GM18907 (cell line): ENCODE data around the gene RASD1.
"Not testable (repeated sequence)": the region's sequence is repeated elsewhere in the genome, so short reads cannot be mapped to it uniquely, and the experiment has no call there.

Experiments
- ATAC-seq: cut with Tn5 transposase; IDR thresholded peaks from one replicate; pipeline ENCODE4 v1.9.1; 2021; ENCODE audit warnings: mild to moderate bottlenecking, moderate library complexity; ENCODE audit not compliant: unreplicated experiment

The RASD1 gene

DNA sequence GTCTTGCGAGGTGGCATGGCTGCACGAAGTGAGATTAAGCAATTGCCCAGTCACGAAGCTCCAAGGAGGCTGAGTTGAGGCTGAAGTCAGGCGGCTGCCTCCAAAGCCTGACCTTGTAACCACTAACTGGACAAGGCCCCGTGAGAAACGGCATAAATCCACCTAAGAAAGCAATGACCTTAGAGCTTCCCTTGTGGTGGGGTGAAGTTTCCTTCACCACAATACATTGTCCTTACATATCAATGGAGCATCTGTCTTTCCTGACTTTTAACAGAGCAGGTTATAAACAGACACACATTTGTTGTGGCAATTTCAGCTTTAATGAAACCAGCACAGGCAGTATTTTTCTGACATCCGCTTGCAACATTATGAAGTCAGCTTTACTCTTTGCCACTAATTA, 21.9 kb downstream of the RASD1 start:
- ATAC-seq = no peak

DNA sequence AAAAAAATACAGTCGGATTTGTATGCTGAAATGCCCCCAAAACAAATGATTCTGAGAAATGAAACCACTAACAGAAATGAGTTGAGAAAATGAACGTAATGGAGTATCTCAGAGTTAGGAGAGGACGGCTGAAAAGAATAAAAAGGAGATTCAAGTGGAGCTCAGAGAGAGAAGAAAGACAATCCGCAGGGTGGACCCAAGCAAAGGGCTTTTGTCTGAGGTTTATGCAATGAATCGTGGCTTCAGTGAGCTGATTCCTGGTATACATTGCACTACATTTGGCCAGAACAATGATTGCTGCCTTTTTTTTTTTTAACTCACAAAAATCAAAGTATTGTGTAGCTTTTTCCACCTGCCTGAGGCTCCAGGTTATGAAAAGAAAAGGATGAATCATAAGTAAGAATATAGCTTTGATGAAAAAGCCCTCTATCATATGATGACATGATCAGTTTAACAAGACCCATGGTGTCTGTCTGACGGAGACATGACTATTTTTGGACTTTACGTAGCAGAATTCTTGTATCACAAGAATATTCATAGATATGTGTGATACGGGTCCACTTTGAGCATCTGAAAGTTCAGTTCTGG, 23.8 kb downstream of the RASD1 start:
- ATAC-seq = no peak

DNA sequence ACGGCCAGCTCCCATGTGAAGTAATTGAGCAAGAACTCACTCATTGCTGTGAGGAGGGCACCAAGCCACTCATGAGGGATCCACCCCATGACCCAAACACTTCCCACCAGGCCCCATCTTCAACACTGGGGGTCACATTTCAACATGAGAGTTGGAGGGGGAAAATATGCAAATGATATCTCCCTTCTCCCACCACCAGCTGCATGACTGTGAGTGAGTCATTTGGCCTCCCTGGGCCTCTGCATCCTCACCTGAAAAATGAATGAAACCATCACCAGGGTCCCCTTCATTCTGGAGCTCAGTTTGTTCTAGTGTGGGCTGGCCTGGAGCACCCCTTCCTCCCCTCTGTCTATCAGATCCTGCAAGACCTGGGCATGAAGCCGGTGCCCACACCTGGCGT, 26.2 kb downstream of the RASD1 start:
- no peak for ATAC-seq

DNA sequence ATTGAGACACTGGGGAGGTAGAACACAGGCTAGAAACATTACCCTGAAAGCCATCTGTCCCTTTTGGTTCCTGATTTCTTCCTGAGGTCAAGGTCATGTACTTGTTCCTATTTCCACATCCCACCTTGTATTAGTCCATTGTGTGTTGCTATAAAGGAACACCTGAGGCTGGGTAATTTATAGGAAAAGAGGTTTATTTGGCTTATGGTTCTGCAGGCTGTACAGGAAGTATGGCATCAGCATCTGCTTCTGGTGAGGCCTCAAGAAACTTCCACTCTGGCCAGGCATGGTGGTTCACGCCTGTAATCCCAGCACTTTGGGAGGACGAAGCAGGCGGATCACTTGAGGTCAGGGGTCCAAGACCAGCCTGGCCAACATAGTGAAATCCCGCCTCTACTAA, 26.8 kb downstream of the RASD1 start:
- ATAC-seq = no peak

DNA sequence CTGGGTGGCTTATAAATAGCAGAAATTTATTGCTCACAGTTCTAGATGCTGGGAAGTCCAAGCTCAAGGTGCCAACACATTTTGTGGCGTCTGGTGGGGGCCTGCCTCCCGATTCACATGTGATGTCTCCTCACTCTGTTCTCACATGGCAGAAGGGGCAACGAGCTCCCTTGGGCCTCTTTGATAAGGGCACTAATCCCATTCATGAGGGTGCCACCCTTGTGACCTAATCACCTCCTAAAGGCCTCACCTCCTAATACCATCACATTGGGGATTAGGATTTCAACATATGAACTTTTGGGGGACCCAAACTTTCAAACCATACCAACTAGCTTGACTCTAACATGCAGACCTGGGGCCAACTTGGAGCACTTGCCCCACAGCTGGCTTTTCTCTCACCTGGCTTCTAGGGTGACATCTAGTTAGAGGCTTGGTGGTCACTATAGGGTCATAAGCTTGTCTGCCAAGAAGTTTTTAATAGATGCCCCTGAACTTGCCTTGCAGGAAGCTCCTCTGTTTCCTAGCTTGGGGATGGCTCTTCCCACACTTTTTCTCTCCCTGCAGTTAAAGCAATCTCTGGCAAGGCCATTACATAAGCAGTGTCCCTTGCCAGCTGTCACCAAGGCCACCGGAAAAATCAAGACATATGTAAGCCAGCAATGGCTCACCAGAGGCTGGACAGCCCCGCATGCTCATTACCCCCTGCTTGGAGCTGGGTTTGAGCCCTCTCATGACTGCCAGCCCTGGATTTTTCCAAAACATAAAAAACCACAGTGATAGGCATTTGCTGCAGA, 27.8 kb downstream of the RASD1 start:
- no peak for ATAC-seq

DNA sequence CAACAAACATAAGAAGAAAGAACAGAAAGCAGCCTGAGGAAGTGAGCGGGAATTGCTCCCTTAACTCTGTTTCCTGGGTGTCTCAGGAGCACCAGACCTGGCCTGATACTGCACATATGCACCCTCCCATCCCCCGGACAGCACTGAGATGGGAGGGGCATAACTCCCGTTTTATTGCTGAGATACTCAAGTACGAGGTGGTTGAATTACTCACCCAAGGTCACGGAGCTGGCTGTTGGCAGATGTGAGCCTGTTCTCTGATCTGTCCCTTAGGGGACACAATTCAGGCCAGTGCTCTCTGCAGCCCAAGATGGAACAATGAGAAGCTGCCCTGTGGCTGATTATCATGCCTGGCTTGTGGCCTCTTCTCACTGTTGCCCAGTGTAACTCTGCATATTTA, 28.5 kb downstream of the RASD1 start:
- no peak for ATAC-seq

- ATAC-seq = no peak
These were observed 29.2 kb downstream of the RASD1 start for GRCh38 chr17:17467016-17467415.

DNA sequence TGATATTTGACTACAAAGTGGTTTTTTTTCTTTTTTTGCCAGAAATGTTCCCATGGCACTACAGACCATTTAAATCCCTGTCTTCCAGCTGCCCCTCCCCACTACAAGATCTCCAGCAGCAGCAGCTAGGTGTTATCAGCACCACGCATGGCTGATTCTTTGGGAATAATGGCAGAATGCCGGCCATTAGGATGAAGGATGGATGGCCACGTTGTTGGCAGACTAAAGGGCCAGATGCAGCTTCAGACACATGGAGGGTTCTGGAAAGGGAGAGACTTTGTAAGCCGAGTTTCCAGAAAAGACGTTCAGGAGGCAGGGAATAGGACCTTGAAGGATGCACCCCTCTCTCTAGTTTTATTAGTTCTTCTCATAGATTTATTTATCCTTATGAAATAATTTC, 29.7 kb downstream of the RASD1 start:
- no peak for ATAC-seq

- not testable (repeated sequence) for ATAC-seq
These were observed 30.3 kb downstream of the RASD1 start for GRCh38 chr17:17465878-17466277.

DNA sequence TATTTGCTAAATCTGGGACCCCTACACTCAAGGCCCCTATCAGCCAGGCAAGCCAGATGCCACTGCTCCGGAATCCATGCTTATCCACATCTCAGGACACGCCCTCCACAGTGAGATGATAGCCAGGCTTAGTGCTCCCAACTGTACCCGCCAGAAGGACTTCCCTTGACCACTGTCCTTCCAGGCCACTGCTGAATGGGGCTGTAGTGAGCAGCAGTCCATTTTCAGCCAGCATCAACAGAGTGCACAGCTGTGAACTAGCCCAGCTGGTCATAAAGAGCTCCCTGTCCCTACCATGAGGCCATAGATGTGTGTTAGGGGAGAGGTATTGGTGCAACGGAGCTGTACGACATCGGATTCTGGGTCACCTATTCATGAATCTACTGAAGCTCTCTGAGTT, 32.4 kb downstream of the RASD1 start:
- no peak for ATAC-seq

GRCh38 chr17:17462048-17462824, 34.0 kb downstream of the RASD1 start:
- no peak for ATAC-seq

DNA sequence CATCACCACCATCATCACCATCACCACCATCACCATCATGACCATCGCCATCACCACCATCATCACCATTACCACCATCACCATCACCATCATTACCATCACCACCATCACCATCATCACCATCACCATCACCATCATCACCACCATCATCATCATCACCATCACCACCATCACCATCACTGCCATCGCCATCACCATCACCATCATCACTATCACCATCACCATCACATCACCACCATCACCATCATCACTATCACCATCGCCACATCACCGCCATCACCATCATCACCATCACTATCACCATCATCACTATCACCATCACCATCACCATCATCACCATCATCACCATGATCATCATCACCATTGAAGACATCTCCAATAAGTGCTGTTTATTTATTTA, 36.2 kb downstream of the RASD1 start:
- ATAC-seq = no peak

GRCh38 chr17:17457680-17458079, 38.5 kb downstream of the RASD1 start:
- no peak for ATAC-seq

DNA sequence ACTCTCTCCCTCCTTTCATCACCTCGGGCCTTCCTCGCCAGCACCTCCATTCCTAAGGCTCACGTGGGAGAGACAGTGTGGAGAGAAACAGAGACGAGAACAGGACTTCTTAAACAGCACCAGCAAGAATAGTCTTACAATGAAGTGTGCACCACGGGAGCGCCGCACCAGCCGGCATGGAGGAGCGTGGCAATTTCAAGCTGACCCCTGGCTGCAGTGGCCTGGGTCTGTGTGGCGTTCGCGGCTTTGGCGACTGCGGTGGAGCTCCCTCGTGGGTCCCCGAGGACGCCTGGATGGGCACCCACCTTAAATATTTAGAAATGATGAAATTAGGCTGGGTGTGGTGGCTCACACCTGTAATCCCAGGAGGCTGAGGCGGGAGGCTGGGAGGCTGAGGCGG, 39.9 kb downstream of the RASD1 start:
- ATAC-seq = no peak

- ATAC-seq = no peak
These were observed 41.0 kb downstream of the RASD1 start for GRCh38 chr17:17455173-17455572.

DNA sequence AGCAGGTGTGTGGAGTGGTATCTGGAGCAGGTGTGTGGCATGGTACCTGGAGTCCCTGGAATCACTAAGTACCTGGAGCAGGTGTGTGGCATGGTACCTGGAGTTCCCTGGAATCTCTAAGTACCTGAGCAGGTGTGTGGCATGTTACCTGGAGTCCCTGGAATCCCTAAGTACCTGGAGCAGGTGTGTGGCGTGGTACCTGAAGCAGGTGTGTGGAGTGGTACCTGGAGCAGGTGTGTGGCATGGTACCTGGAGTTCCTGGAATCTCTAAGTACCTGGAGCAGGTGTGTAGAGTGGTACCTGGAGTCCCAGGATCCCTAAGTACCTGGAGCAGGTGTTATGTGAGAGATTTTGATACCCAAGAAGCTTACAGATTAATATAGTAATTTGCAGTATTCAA, 41.5 kb downstream of the RASD1 start:
- not testable (repeated sequence) for ATAC-seq

DNA sequence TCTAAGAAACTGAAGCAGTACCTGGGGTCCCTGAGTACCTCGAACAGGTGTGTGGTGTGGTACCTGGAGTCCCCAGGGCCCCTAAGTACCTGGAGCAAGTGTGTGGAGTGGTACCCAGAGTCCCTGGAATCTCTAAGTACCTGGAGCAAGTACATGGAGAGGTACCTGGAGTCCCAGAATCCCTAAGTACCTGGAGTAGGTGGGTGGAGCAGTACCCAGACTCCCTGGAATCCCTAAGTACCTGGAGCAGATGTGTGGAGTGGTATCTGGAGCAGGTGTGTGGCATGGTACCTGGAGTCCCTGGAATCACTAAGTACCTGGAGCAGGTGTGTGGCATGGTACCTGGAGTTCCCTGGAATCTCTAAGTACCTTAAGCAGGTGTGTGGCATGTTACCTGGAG, 41.9 kb downstream of the RASD1 start:
- no peak for ATAC-seq

- ATAC-seq = no peak
These were observed 43.1 kb downstream of the RASD1 start for GRCh38 chr17:17453088-17453487.

GRCh38 chr17:17448723-17449122, 47.5 kb downstream of the RASD1 start:
- no peak for ATAC-seq

DNA sequence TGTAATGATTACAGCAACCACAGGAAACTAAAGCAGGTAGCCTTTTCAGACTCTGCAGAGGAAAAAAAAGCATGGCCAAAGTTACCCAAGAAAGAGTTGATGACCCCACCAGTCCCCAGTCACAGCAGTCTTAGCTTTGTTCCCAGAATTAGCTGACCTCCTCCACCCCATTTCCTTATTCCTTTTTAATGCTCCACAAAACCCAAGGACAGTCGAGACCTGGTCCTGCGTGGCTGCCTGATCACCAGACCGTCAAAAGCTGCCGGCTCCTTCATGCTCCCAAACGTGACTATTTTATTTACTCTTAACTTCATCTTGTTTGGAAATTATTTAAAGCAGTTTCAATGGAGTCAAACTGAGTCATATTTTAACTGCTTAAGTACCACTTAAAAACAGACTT, 48.1 kb downstream of the RASD1 start:
- ATAC-seq = no peak

- no peak for ATAC-seq
These were observed 48.9 kb downstream of the RASD1 start for GRCh38 chr17:17447264-17447663.

GRCh38 chr17:17446666-17447155, 49.5 kb downstream of the RASD1 start:
- no peak for ATAC-seq
